K562 (cell line): ENCODE results near the gene DNAJB14. TPM values are rescaled to one million over a fixed set of nuclear protein-coding genes. Genes with fewer than 3 reads are reported as not detected.
A peak's percentile ranks its signal among the peaks of the same experiment; 100 is the strongest.

Source experiments
- BDP1 ChIP-seq: IDR thresholded peaks from 3 replicates; pipeline ENCODE4 v1.6.1; 2011; ENCODE audit not compliant: insufficient read length, insufficient read depth
- BRD9 ChIP-seq: fragments of 450-650 bp; IDR thresholded peaks from 2 replicates; pipeline ENCODE4 v1.6.1; 2018; ENCODE audit warnings: low read depth; ENCODE audit not compliant: partially characterized antibody
- BRF1 ChIP-seq: IDR thresholded peaks from 3 replicates; pipeline ENCODE4 v1.6.1; 2011; ENCODE audit warnings: borderline replicate concordance, mild to moderate bottlenecking; ENCODE audit not compliant: insufficient read length; ENCODE audit errors: extremely low read depth
- MAX ChIP-seq: sonication (generic); formaldehyde crosslinking; IDR thresholded peaks from 2 replicates; pipeline ENCODE4 v1.9.0; 2022; ENCODE audit warnings: mild to moderate bottlenecking, missing genetic modification reagents
- MBD2 ChIP-seq: sonication (generic); IDR thresholded peaks from 2 replicates; pipeline ENCODE4 v1.6.1; 2016; ENCODE audit warnings: low read depth, borderline replicate concordance
- MCM7 ChIP-seq, 2 experiments: fragments of 450-650 bp; IDR thresholded peaks; 2 replicates each; pipeline ENCODE4 v1.6.1; 2016 to 2018
- MIER1 ChIP-seq: fragments of 450-650 bp; IDR thresholded peaks from 2 replicates; pipeline ENCODE4 v1.6.1; 2016; ENCODE audit warnings: antibody characterized with exemption, mild to moderate bottlenecking, low read depth
- NKRF ChIP-seq: fragments of 450-650 bp; IDR thresholded peaks from 2 replicates; pipeline ENCODE4 v1.6.1; 2016; ENCODE audit warnings: borderline replicate concordance
- NR2C2 ChIP-seq, 2 experiments: fragments of 200-800 bp in 1 of 2; sonication (Bioruptor generic) in 1 of 2; sonication (generic) in 1 of 2; formaldehyde crosslinking in 1 of 2; IDR thresholded peaks; 2 replicates each; pipeline versions ENCODE4 v1.6.1 to v1.8.0; 2016 to 2022; ENCODE audit warnings: mild to moderate bottlenecking in 1 of 2, missing compliant biosample characterization in 1 of 2, missing genetic modification characterization in 1 of 2, missing genetic modification reagents in 1 of 2
- PREB ChIP-seq: sonication (generic); formaldehyde crosslinking; IDR thresholded peaks from 2 replicates; pipeline ENCODE4 v1.8.1; 2023; ENCODE audit warnings: mild to moderate bottlenecking, missing genetic modification reagents
- RBM34 ChIP-seq: fragments of 200-400 bp; formaldehyde crosslinking; IDR thresholded peaks from 2 replicates; pipeline ENCODE4 v1.6.1; 2018; ENCODE audit warnings: low read length, borderline replicate concordance; ENCODE audit not compliant: insufficient read depth
- RFX5 ChIP-seq: IDR thresholded peaks from 2 replicates; pipeline ENCODE4 v1.6.1; 2011; ENCODE audit warnings: low read depth, mild to moderate bottlenecking, improper control_type of control experiment, low read length
- SMARCB1 ChIP-seq: IDR thresholded peaks from 2 replicates; pipeline ENCODE4 v1.6.1; 2011; ENCODE audit warnings: improper control_type of control experiment, low read depth; ENCODE audit not compliant: insufficient read length
- ZMIZ1 ChIP-seq, 2 experiments: fragments of 150-350 bp in 1 of 2; IDR thresholded peaks; 2 replicates each; pipeline ENCODE4 v1.6.1; 2012 to 2016; ENCODE audit warnings: low read depth in 2 of 2, low read length in 2 of 2, mild to moderate bottlenecking in 1 of 2, moderate library complexity in 1 of 2
- ZNF212 ChIP-seq: fragments of 450-650 bp; formaldehyde crosslinking; IDR thresholded peaks from 2 replicates; pipeline ENCODE4 v1.4.0; 2020; ENCODE audit warnings: mild to moderate bottlenecking
- ZNF408 ChIP-seq: fragments of 250-450 bp; sonication (Bioruptor Pico); IDR thresholded peaks from 2 replicates; pipeline ENCODE4 v1.4.0; 2020; ENCODE audit warnings: low read depth, mild to moderate bottlenecking, moderate library complexity
- ZNF444 ChIP-seq: fragments of 250-450 bp; sonication (Bioruptor Pico); IDR thresholded peaks from 2 replicates; pipeline ENCODE4 v1.4.0; 2020; ENCODE audit warnings: mild to moderate bottlenecking, moderate library complexity
- ZNF79 ChIP-seq: fragments of 250-450 bp; sonication (Bioruptor Pico); IDR thresholded peaks from 2 replicates; pipeline ENCODE4 v1.4.0; 2020; ENCODE audit warnings: low read depth, mild to moderate bottlenecking, moderate library complexity
- ZSCAN29 ChIP-seq: fragments of 450-650 bp; IDR thresholded peaks from 2 replicates; pipeline ENCODE4 v1.6.1; 2017
- polyA plus RNA-seq, 8 experiments: library from polyadenylated mRNA; depleted of rRNA in 4 of 8; stranded (reverse) in 5 of 8; unstranded in 3 of 8; fragments of >200 nt; fragmentation: Nextera tagmentation in 2 of 8; fragmentation: Illumina TruSeq in 1 of 8; extraction: Ambion mirVana in 2 of 8; extraction: Trizol in 1 of 8; gene quantifications; 2 replicates each; pipeline versions ENCODE4 v1.2.1 to v1.2.3, GENCODE V29; 2011 to 2014; ENCODE audit warnings: inconsistent platforms in 1 of 8, missing spikeins in 1 of 8
- total RNA-seq, 7 experiments: library from RNA; depleted of rRNA in 6 of 7; stranded (reverse); fragments of >200 nt in 6 of 7; fragmentation: Illumina TruSeq in 2 of 7; extraction: Trizol in 2 of 7; gene quantifications; 2 replicates each; pipeline versions ENCODE4 v1.2.1 to v1.2.3, GENCODE V29; 2011 to 2021; ENCODE audit warnings: low replicate concordance in 1 of 7

Gene DNAJB14
- total and polyA plus RNA-seq, 9 of the 15 experiments (the other 6 are each of a cell fraction or from before 2014, with no cell fraction given), result 5.5 to 28.0 (median 12.7) TPM

GRCh38 chr4:99949034-99949998, 2.9 kb upstream of the DNAJB14 start (continued):
- TF ChIP-seq NR2C2 (CRISPR knock-in tag; IDR thresholded peaks at IDR 0.05) (no peak; the same call in 1 of the 2 replicates), NR2C2 (tag; IDR thresholded peaks at IDR 0.05) (no peak), MIER1 (no peak), RFX5 (no peak), SMARCB1 (no peak), ZNF79 (CRISPR knock-in tag) (no peak), ZSCAN29 (no peak), MBD2 (no peak), ZMIZ1 (IDR thresholded peaks at IDR 0.05; ENCODE audit: low read depth in 2 of 2, low read length in 2 of 2) (no peak; a peak in 1 of 4 replicates), BDP1 (no peak), BRD9 (no peak), ZNF444 (no peak), RBM34 (no peak), MCM7 (IDR thresholded peaks at IDR 0.05) (no peak), NKRF (peak; percentile 72; the same call in 1 of the 2 replicates), ZNF408 (CRISPR knock-in tag) (no peak), PREB (CRISPR knock-in tag) (no peak), BRF1 (no peak), ZNF212 (no peak), MAX (CRISPR knock-in tag) (peak; percentile 68)
